K562 treated with DMSO at 1 percent for 24 hours (cell line): ENCODE measurements around the gene FAM50A. TPM values are rescaled to one million over a fixed set of nuclear protein-coding genes. Genes with fewer than 3 reads are reported as not detected.

Experiments used
- total RNA-seq: library from RNA; unstranded; fragments of 300-600 nt; gene quantifications from 2 replicates; pipeline ENCODE4 v1.2.3, GENCODE V29; 2022; ENCODE audit warnings: low read depth; ENCODE audit not compliant: insufficient read depth

FAM50A gene, protein sequence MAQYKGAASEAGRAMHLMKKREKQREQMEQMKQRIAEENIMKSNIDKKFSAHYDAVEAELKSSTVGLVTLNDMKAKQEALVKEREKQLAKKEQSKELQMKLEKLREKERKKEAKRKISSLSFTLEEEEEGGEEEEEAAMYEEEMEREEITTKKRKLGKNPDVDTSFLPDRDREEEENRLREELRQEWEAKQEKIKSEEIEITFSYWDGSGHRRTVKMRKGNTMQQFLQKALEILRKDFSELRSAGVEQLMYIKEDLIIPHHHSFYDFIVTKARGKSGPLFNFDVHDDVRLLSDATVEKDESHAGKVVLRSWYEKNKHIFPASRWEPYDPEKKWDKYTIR
- 212 and 228 TPM in 2 replicates for total RNA-seq

DNA sequence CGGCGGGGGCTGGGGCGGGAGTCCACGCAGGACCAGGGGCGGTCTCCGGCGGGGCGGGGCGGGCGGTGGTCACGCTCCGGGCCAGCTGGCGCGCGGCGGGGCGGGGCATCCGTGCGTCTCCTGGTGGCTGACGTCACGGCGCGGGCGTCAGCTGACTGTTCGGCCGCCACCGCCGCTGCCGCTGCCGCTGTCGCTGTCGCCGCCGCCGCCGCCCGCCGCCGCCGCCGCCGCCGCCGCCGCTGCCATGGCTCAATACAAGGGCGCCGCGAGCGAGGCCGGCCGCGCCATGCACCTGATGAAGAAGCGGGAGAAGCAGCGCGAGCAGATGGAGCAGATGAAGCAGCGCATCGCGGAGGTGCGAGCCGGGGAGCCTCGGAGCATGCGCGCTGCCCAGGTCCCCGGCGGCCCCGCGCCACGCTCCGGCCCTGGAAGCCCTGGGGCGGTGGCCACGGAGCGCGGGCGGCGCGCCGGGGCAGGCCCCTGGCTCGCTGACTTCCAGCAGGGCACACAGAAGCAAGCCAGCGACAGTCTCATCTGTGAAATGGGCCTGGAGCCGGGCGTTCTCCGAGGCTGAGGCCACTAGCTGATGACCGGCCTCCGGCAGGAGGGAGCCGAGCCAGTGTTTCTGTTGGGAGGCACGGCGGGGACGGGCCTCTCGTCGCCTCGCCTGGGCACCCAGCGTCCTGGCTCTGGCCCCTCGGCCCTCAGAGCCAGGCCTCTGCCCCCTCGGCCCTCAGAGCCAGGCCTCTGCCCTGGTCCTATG lies at the start of gene FAM50A:
TSS of gene FAM50A (plus strand) at position 150 of the 763 bp plus-strand sequence. CDS start at position 245, 95 bp downstream.

DNA sequence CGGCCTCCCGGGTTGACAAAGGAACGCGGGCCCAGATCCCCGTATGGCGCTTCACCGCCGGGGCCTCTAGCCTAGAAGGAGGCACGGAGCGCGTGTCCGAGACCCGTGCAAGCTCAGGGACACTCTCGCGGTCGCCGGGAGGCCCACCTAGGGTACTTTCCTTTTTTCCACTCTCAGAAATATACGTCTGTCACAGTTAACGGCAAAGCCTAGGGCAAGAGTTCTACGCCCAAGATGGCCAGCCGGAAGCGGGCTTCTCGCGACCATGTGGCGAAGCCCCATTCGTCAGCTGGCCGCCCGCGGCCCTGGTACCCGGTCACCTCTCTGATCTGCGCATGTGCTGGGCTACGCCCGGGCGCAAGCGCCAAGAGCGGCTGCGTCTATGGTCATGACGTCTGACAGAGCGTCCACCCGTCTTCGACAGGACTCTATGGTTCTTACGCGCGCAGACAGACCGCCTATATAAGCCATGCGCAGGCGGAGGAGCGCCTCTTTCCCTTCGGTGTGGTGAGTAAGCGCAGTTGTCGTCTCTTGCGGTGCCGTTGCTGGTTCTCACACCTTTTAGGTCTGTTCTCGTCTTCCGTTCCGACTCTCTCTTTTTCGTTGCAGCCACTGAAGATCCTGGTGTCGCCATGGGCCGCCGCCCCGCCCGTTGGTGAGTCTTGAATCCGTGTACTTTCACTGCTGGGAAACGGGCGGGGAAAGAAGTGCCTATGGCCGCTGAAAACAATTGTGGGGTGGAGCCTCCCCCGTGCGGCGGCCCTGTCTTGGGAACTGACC lies 45.9 kb upstream of the FAM50A start, which contains the start of gene RPL10:
TSS of gene RPL10 (plus strand) at position 490 of the 780 bp plus-strand sequence. CDS start at position 633, 143 bp downstream.

DNA sequence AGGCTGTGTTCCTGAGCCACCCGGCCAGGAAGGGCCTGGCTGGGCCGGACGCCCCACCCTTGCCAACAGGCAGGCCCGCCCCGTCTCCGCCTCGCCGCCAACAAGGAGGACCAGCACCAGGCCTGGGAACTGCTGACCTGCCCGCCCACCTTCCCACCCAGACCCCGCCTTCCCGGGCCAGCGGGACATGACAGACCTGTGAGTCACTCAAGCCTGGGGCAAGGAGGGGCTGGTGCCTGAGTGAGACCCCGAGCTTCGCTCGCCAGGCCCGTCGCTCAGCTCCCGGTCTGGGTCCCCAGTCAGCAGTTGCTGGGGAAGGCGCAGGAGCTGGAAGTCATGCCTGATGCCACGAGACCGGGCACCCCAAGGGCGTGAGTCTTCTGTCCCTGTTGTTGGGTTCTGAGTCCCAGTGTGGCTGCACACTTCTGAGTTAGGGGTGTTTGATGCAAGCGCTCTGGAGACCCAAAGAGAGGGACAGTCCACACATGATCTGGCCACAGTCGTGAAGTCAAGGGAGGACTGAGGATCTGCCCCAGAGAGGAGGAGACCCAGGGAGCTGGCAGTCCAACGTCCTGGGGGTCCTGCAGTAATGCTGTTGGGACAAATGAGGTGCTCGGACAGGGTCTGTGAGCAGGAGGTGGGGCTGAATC lies 34.6 kb upstream of the FAM50A start, which contains the start of gene DNASE1L1:
TSS of gene DNASE1L1 (minus strand) at position 33 of the 650 bp plus-strand sequence. CDS start 3,686 bp downstream, outside the sequence.

GRCh38 chrX:154428176-154429171 lies 15.5 kb upstream of the FAM50A start, which contains the start of gene ATP6AP1:
Gene ATP6AP1, plus strand, starts transcription at chrX:154428677. Its CDS starts 16 bp downstream, at chrX:154428693.

GRCh38 chrX:154436983-154437752 lies 6.8 kb upstream of the FAM50A start, which contains the start of gene GDI1:
Gene GDI1, plus strand, starts transcription at chrX:154437154. Its CDS starts 101 bp downstream, at chrX:154437255.

DNA sequence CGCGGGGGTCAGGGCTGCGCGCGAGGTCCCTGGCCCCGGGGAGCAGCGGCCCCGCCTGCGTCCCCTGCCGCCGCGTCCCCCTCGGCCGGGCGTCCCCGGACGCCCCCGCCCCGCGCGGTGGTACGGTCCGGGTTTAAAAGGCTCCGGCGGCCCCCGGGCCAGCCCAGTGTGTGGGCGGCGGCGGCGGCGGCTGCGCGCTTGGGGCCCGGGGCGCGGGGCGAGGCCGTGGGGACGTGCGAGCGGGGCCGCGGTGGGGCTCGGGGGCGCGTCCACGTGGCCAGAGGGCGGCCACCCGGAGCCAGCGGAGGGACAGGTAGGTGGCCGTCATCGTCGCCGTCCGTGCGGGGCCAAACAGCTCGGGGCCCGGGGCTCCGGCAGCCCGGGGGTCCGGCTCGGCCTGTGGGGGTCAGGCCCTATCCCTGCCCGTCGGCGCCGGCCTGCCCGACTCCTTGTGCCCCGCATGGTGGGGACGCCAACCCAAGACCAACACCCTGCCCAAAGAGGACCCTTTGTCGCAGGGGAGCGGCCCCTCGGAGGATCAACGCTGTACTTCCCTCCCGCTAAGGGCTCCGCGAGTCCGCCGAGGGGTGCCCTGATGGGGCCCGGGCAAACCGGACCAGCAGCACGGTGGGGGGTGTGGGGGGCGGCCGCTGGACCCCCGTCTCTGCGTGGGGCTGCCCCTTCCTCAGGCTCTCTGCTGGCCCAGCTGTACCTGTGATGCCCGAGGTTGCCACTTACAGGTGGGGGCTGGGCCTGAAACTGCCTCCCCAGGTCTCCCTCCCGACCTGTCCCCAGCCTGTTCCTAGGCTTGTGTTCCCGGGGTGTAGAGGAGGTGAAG lies 14.4 kb downstream of the FAM50A start, which contains the start of gene PLXNA3:
TSS of gene PLXNA3 (plus strand) at position 166 of the 838 bp plus-strand sequence. CDS start 1,903 bp downstream, outside the sequence.

GRCh38 chrX:154478728-154479622 lies 35.0 kb downstream of the FAM50A start, which contains the start of gene LAGE3:
Gene LAGE3, minus strand, starts transcription at chrX:154479281. Its CDS starts 366 bp downstream, at chrX:154478915.

GRCh38 chrX:154486396-154487207 lies 42.7 kb downstream of the FAM50A start, which contains the start of gene UBL4A:
Gene UBL4A, minus strand, starts transcription at chrX:154486615. Its CDS starts 31 bp downstream, at chrX:154486584.

GRCh38 chrX:154490414-154491083 lies 46.6 kb downstream of the FAM50A start, which contains the start of gene SLC10A3:
Gene SLC10A3, minus strand, starts transcription at chrX:154490629. Its CDS starts 1,689 bp downstream, at chrX:154488940.

Other genes starting within 250 kb of the FAM50A start
- gene OPN1MW2, start 224.4 kb upstream of the FAM50A start, total RNA-seq: not detected in 2 replicates
- gene OPN1MW3, start 186.6 kb upstream of the FAM50A start, total RNA-seq: not detected in 2 replicates
- not detected in 2 replicates for gene TEX28, start 149.0 kb upstream of the FAM50A start, total RNA-seq
- 2.7 and 2.9 TPM in 2 replicates for gene TKTL1, start 148.3 kb upstream of the FAM50A start, total RNA-seq
- 439 and 455 TPM in 2 replicates for gene FLNA, start 69.5 kb upstream of the FAM50A start, total RNA-seq
- gene EMD, start 64.8 kb upstream of the FAM50A start, total RNA-seq: 91.3 and 103 TPM in 2 replicates
- gene RPL10, start 45.8 kb upstream of the FAM50A start, total RNA-seq: 11,901 and 12,258 TPM in 2 replicates
- gene DNASE1L1, start 34.9 kb upstream of the FAM50A start, total RNA-seq: 33.9 and 36.1 TPM in 2 replicates
- gene TAFAZZIN, start 32.6 kb upstream of the FAM50A start, total RNA-seq: 50.3 and 60.2 TPM in 2 replicates
- 233 TPM in 2 replicates for gene ATP6AP1, start 15.5 kb upstream of the FAM50A start, total RNA-seq
- 124 and 126 TPM in 2 replicates for gene GDI1, start 7.0 kb upstream of the FAM50A start, total RNA-seq
- gene PLXNA3, start 14.1 kb downstream of the FAM50A start, total RNA-seq: 9.9 and 11.4 TPM in 2 replicates
- gene LAGE3, start 35.1 kb downstream of the FAM50A start, total RNA-seq: 276 and 296 TPM in 2 replicates
- gene UBL4A, start 42.5 kb downstream of the FAM50A start, total RNA-seq: 85.5 and 100 TPM in 2 replicates
- gene SLC10A3, start 46.5 kb downstream of the FAM50A start, total RNA-seq: 53.6 and 59.5 TPM in 2 replicates
- gene FAM3A, start 72.1 kb downstream of the FAM50A start, total RNA-seq: 134 and 149 TPM in 2 replicates
- 279 and 293 TPM in 2 replicates for gene G6PD, start 102.7 kb downstream of the FAM50A start, total RNA-seq
- 61.0 and 63.2 TPM in 2 replicates for gene IKBKG, start 103.5 kb downstream of the FAM50A start, total RNA-seq
- not detected in 2 replicates for gene CTAG1A, start 141.0 kb downstream of the FAM50A start, total RNA-seq
- gene CTAG1B, start 175.1 kb downstream of the FAM50A start, total RNA-seq: not detected in 2 replicates
- 37.7 and 42.0 TPM in 2 replicates for gene CTAG2, start 209.4 kb downstream of the FAM50A start, total RNA-seq